ENCODE measurements around the gene REM2.
A peak's percentile ranks its signal among the peaks of the same experiment; 100 is the strongest.
"Not testable (repeated sequence)": the region's sequence is repeated elsewhere in the genome, so short reads cannot be mapped to it uniquely, and the experiment has no call there.

The REM2 gene

DNA sequence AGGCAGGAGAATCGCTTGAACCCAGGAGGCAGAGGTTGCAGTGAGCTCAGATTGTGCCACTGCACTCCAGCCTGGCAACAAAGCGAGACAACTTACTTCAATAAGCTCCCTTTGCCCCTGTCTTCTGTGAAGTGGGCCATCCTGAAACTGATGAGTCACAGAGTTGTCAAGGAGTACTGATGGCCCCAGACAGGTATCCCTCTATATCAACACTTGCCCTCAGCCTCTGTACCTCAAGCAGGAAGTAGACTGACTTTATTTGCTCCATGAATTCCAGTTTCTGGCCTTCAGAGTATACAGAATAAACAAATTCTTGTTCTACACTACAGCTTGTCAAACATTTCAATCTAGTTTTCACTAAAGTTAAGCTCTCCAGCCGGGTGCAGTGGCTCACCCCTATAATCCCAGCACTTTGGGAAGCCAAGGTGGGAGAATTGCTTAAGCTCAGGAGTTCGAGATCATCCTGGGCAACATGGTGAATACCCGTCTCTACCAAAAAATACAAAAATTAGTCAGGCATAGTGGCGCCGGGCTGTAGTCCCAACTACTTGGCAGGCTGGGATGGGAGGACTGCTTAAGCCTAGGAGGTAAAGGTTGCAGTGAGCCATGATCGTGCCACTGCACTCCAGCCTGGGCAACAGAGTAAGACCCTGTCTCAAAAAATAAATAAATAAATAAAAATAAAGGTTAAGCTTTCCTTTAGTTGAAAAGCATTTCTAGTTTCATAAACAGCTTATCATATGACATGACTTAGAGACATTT, 27.9 kb upstream of the REM2 start:
- H3K4ac ChIP-seq (ENCODE audit: low read depth in 1 of 2, low read length in 2 of 2), result no peak overlapping the region
- no peak overlapping the region for H2BK5ac ChIP-seq (ENCODE audit: low read depth, low read length, poor library complexity, severe bottlenecking)
- H3K14ac ChIP-seq (ENCODE audit: low read length in 2 of 2), result no peak overlapping the region
- H2AK5ac ChIP-seq (ENCODE audit: low read length, severe bottlenecking), result no peak overlapping the region
- H4K91ac ChIP-seq (ENCODE audit: low read length), result no peak overlapping the region
- WGBS, result 87% methylated on average over 6 of the region's 8 CpGs
- H3K4me1 ChIP-seq (ENCODE audit: control insufficient read depth, insufficient read depth, low read depth, low read length), result peaks cover 15% of the 10 kb centered on the region
- H3K27me3 ChIP-seq (ENCODE audit: control insufficient read depth in 1 of 2, insufficient read depth in 1 of 2, low read length in 2 of 2), result no peaks in the 10 kb centered on the region
- no peak overlapping the region for H3K23ac ChIP-seq (ENCODE audit: low read length in 2 of 2)
- H3K4me3 ChIP-seq (ENCODE audit: insufficient read depth in 1 of 2, low read depth in 1 of 2, low read length in 2 of 2), result no peak overlapping the region
- H2BK120ac ChIP-seq (ENCODE audit: low read depth, low read length), result no peak overlapping the region
- H3K36me3 ChIP-seq (ENCODE audit: control insufficient read depth in 1 of 2, insufficient read depth in 2 of 2, low read depth in 1 of 2, low read length in 2 of 2), result no peaks in the 10 kb centered on the region
- no peak overlapping the region for H2AFZ ChIP-seq (ENCODE audit: low read depth, low read length)
- no peak overlapping the region for H2BK12ac ChIP-seq (ENCODE audit: low read length in 2 of 2)
- no peak overlapping the region for H3K9ac ChIP-seq (ENCODE audit: low read length)
- no peaks in the 10 kb centered on the region for H3K9me3 ChIP-seq (ENCODE audit: control insufficient read depth, low read length)
- no peak overlapping the region for H2BK15ac ChIP-seq (ENCODE audit: low read depth, poor library complexity, severe bottlenecking)
- H3K27ac ChIP-seq (ENCODE audit: low read length, poor library complexity, severe bottlenecking), result no peak overlapping the region
- H3K18ac ChIP-seq (ENCODE audit: low read depth in 1 of 2, low read length in 2 of 2), result no peak overlapping the region
- no peak for DNase-seq
- H3K79me1 ChIP-seq (replicated peaks; ENCODE audit: low read length, poor library complexity, severe bottlenecking), result no peaks in the 10 kb centered on the region
- H4K8ac ChIP-seq (ENCODE audit: low read length), result no peak overlapping the region
- H3K4me2 ChIP-seq (ENCODE audit: low read length, poor library complexity, severe bottlenecking), result no peak overlapping the region

DNA sequence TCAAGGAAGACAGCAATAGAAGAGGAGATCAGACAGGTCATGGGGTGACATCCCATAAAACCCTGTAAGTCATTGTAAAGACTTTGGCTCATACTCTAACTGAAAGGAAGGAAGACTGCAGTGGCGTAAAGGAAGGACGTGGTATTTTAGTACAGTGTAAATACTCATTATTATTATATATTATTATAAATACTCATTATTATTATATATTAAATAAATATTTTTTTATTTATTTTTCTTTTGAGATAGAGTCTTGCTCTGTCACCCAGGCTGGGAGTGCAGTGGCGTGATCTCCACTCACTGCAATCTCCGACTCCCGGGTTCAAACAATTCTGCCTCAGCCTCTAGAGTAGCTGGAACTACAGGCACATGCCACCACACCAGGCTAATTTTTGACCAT, 26.6 kb upstream of the REM2 start:
- WGBS, result 100% methylated on average over 3 of the region's 5 CpGs
- Histone ChIP-seq H3K27ac (ENCODE audit: low read length, poor library complexity, severe bottlenecking) (no peak overlapping the region), H3K27me3 (ENCODE audit: control insufficient read depth in 1 of 2, insufficient read depth in 1 of 2, low read length in 2 of 2) (no peaks in the 10 kb centered on the region), H3K18ac (ENCODE audit: low read depth in 1 of 2, low read length in 2 of 2) (no peak overlapping the region), H2AK5ac (ENCODE audit: low read length, severe bottlenecking) (no peak overlapping the region), H3K9me3 (ENCODE audit: control insufficient read depth, low read length) (no peaks in the 10 kb centered on the region), H2BK15ac (ENCODE audit: low read depth, poor library complexity, severe bottlenecking) (no peak overlapping the region), H3K4me2 (ENCODE audit: low read length, poor library complexity, severe bottlenecking) (no peak overlapping the region), H2BK120ac (ENCODE audit: low read depth, low read length) (no peak overlapping the region), H2BK5ac (ENCODE audit: low read depth, low read length, poor library complexity, severe bottlenecking) (no peak overlapping the region), H2BK12ac (ENCODE audit: low read length in 2 of 2) (no peak overlapping the region), H3K9ac (ENCODE audit: low read length) (no peak overlapping the region), H4K91ac (ENCODE audit: low read length) (no peak overlapping the region), H3K4me1 (ENCODE audit: control insufficient read depth, insufficient read depth, low read depth, low read length) (peaks cover 5% of the 10 kb centered on the region), H3K4me3 (ENCODE audit: insufficient read depth in 1 of 2, low read depth in 1 of 2, low read length in 2 of 2) (no peak overlapping the region), H3K79me1 (replicated peaks; ENCODE audit: low read length, poor library complexity, severe bottlenecking) (no peaks in the 10 kb centered on the region), H4K8ac (ENCODE audit: low read length) (no peak overlapping the region), H3K23ac (ENCODE audit: low read length in 2 of 2) (no peak overlapping the region), H3K4ac (ENCODE audit: low read depth in 1 of 2, low read length in 2 of 2) (no peak overlapping the region), H2AFZ (ENCODE audit: low read depth, low read length) (no peak overlapping the region), H3K14ac (ENCODE audit: low read length in 2 of 2) (no peak overlapping the region), H3K36me3 (ENCODE audit: control insufficient read depth in 1 of 2, insufficient read depth in 2 of 2, low read depth in 1 of 2, low read length in 2 of 2) (no peaks in the 10 kb centered on the region)
- DNase-seq, result no peak

DNA sequence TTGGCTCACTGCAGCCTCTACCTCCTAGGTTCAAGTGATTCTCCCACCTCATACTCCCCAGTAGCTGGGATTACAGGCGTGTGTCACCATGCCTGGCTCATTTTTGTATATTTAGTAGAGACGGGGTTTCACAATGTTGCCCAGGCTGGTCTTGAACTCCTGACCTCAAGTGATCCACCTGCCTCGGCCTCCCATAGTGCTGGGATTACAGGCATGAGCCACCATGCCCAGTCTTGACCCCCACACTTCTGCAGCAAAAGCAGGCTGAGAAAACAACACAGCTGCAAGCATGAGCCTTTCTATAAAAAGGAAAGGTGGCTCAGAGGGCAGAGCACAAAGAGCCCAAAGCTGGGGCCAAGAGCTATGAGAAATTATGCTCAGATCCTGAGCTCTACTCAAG, 22.6 kb upstream of the REM2 start:
- DNase-seq; H3K36me3 ChIP-seq (ENCODE audit: control insufficient read depth in 1 of 2, insufficient read depth in 2 of 2, low read depth in 1 of 2, low read length in 2 of 2); H3K23ac ChIP-seq (ENCODE audit: low read length in 2 of 2); H3K27me3 ChIP-seq (ENCODE audit: control insufficient read depth in 1 of 2, insufficient read depth in 1 of 2, low read length in 2 of 2); H2AK5ac ChIP-seq (ENCODE audit: low read length, severe bottlenecking); H3K27ac ChIP-seq (ENCODE audit: low read length, poor library complexity, severe bottlenecking); H3K9me3 ChIP-seq (ENCODE audit: control insufficient read depth, low read length); H3K14ac ChIP-seq (ENCODE audit: low read length in 2 of 2); H3K4me2 ChIP-seq (ENCODE audit: low read length, poor library complexity, severe bottlenecking); H3K4ac ChIP-seq (ENCODE audit: low read depth in 1 of 2, low read length in 2 of 2); H4K8ac ChIP-seq (ENCODE audit: low read length); H3K18ac ChIP-seq (ENCODE audit: low read depth in 1 of 2, low read length in 2 of 2); H2BK5ac ChIP-seq (ENCODE audit: low read depth, low read length, poor library complexity, severe bottlenecking); H4K91ac ChIP-seq (ENCODE audit: low read length); H3K79me1 ChIP-seq (replicated peaks; ENCODE audit: low read length, poor library complexity, severe bottlenecking); H3K4me1 ChIP-seq (ENCODE audit: control insufficient read depth, insufficient read depth, low read depth, low read length); H2BK12ac ChIP-seq (ENCODE audit: low read length in 2 of 2); H2BK120ac ChIP-seq (ENCODE audit: low read depth, low read length); H2BK15ac ChIP-seq (ENCODE audit: low read depth, poor library complexity, severe bottlenecking); H3K4me3 ChIP-seq (ENCODE audit: insufficient read depth in 1 of 2, low read depth in 1 of 2, low read length in 2 of 2); H3K9ac ChIP-seq (ENCODE audit: low read length): not testable (repeated sequence)
- 86% methylated on average over 3 of the region's 3 CpGs for WGBS
- H2AFZ ChIP-seq (ENCODE audit: low read depth, low read length), result peak overlapping the region; percentile 27

GRCh38 chr14:22861651-22862050, 21.4 kb upstream of the REM2 start:
- Histone ChIP-seq H2BK5ac (ENCODE audit: low read depth, low read length, poor library complexity, severe bottlenecking) (no peak overlapping the region), H2AFZ (ENCODE audit: low read depth, low read length) (no peak overlapping the region), H2BK120ac (ENCODE audit: low read depth, low read length) (no peak overlapping the region), H3K23ac (ENCODE audit: low read length in 2 of 2) (no peak overlapping the region), H4K91ac (ENCODE audit: low read length) (no peak overlapping the region), H3K27ac (ENCODE audit: low read length, poor library complexity, severe bottlenecking) (no peak overlapping the region), H3K4me1 (ENCODE audit: control insufficient read depth, insufficient read depth, low read depth, low read length) (no peaks in the 10 kb centered on the region), H3K79me1 (replicated peaks; ENCODE audit: low read length, poor library complexity, severe bottlenecking) (no peaks in the 10 kb centered on the region), H3K9ac (ENCODE audit: low read length) (no peak overlapping the region), H3K18ac (ENCODE audit: low read depth in 1 of 2, low read length in 2 of 2) (no peak overlapping the region), H3K27me3 (ENCODE audit: control insufficient read depth in 1 of 2, insufficient read depth in 1 of 2, low read length in 2 of 2) (no peaks in the 10 kb centered on the region), H2BK15ac (ENCODE audit: low read depth, poor library complexity, severe bottlenecking) (no peak overlapping the region), H2AK5ac (ENCODE audit: low read length, severe bottlenecking) (no peak overlapping the region), H3K4me3 (ENCODE audit: insufficient read depth in 1 of 2, low read depth in 1 of 2, low read length in 2 of 2) (no peak overlapping the region), H3K14ac (ENCODE audit: low read length in 2 of 2) (no peak overlapping the region), H4K8ac (ENCODE audit: low read length) (no peak overlapping the region), H3K4me2 (ENCODE audit: low read length, poor library complexity, severe bottlenecking) (no peak overlapping the region), H3K9me3 (ENCODE audit: control insufficient read depth, low read length) (no peaks in the 10 kb centered on the region), H2BK12ac (ENCODE audit: low read length in 2 of 2) (no peak overlapping the region), H3K4ac (ENCODE audit: low read depth in 1 of 2, low read length in 2 of 2) (no peak overlapping the region), H3K36me3 (ENCODE audit: control insufficient read depth in 1 of 2, insufficient read depth in 2 of 2, low read depth in 1 of 2, low read length in 2 of 2) (no peaks in the 10 kb centered on the region)
- no peak for DNase-seq
